OCI-LY3 (cell line): Measurements from ENCODE around the gene GALNT14.

Experiments used
- H2AFZ ChIP-seq: fragments of 200-600, 300-600 bp; shearing (Covaris generic); 2 replicates; pipeline ENCODE4 v1.6.0; 2014; ENCODE audit warnings: antibody characterized with exemption, low read depth, low read length
- H3K27ac ChIP-seq: fragments of 200-600, 300-600 bp; sonication (generic); 2 replicates; pipeline ENCODE4 v1.5.1; 2014; ENCODE audit warnings: mild to moderate bottlenecking, low read length, moderate library complexity, mixed read lengths
- H3K27me3 ChIP-seq: fragments of 200-600, 300-600 bp; sonication (generic); 2 replicates; pipeline ENCODE4 v1.6.1; 2014; ENCODE audit warnings: low read depth, low read length, mixed read lengths
- H3K36me3 ChIP-seq: fragments of 200-600, 300-600 bp; sonication (generic); replicated peaks from 2 replicates; pipeline ENCODE3; 2014; ENCODE audit warnings: low read depth, low read length, mixed read lengths
- H3K4me1 ChIP-seq: fragments of 300-600, 200-600 bp; sonication (generic); 2 replicates; pipeline ENCODE4 v1.6.1; 2014; ENCODE audit warnings: low read length, mixed read lengths
- H3K4me2 ChIP-seq: fragments of 200-600, 300-600 bp; sonication (generic); 2 replicates; pipeline ENCODE4 v1.6.1; 2014; ENCODE audit warnings: low read length, mixed read lengths
- H3K4me3 ChIP-seq: fragments of 300-600, 200-600 bp; sonication (generic); 2 replicates; pipeline ENCODE4 v1.5.1; 2014; ENCODE audit warnings: antibody characterized with exemption, mild to moderate bottlenecking, low read length, moderate library complexity
- H3K79me2 ChIP-seq: fragments of 300-600, 200-600 bp; shearing (Covaris generic); 2 replicates; pipeline ENCODE4 v1.6.1; 2014; ENCODE audit warnings: mild to moderate bottlenecking, low read length, mixed read lengths
- H3K9ac ChIP-seq: fragments of 300-600, 200-600 bp; shearing (Covaris generic); 2 replicates; pipeline ENCODE4 v1.6.0; 2014; ENCODE audit warnings: mild to moderate bottlenecking, low read length, moderate library complexity
- H3K9me3 ChIP-seq: fragments of 200-600, 300-600 bp; shearing (Covaris generic); 2 replicates; pipeline ENCODE4 v1.6.1; 2014; ENCODE audit warnings: low read length, mixed read lengths; ENCODE audit not compliant: insufficient read depth
- H4K20me1 ChIP-seq: fragments of 200-600, 300-600 bp; sonication (generic); 2 replicates; pipeline ENCODE4 v1.6.1; 2016; ENCODE audit warnings: low read length, mixed read lengths; ENCODE audit not compliant: insufficient read depth
- EZH2phosphoT487 ChIP-seq: fragments of 200-600 bp; shearing (Covaris generic); IDR thresholded peaks from 2 replicates; pipeline ENCODE4 v1.6.1; 2018; ENCODE audit warnings: antibody characterized with exemption, mixed run types, low read depth
- TF ChIP-seq, protein P1 (sequence below): fragments of 200-600, 300-600 bp; sonication (generic); IDR thresholded peaks from 2 replicates; pipeline ENCODE4 v1.5.1; 2014; ENCODE audit warnings: antibody characterized with exemption, low read length, low read depth

GALNT14 gene

GRCh38 chr2:31088504-31089195 lies 49.6 kb downstream of the GALNT14 start:
- H3K4me1 ChIP-seq = no peaks in the 10 kb centered on the region
- no peak overlapping the region for H2AFZ ChIP-seq
- no peak overlapping the region for H3K4me2 ChIP-seq
- TF ChIP-seq EZH2phosphoT487 = no peak
- TF ChIP-seq, protein P1, sequence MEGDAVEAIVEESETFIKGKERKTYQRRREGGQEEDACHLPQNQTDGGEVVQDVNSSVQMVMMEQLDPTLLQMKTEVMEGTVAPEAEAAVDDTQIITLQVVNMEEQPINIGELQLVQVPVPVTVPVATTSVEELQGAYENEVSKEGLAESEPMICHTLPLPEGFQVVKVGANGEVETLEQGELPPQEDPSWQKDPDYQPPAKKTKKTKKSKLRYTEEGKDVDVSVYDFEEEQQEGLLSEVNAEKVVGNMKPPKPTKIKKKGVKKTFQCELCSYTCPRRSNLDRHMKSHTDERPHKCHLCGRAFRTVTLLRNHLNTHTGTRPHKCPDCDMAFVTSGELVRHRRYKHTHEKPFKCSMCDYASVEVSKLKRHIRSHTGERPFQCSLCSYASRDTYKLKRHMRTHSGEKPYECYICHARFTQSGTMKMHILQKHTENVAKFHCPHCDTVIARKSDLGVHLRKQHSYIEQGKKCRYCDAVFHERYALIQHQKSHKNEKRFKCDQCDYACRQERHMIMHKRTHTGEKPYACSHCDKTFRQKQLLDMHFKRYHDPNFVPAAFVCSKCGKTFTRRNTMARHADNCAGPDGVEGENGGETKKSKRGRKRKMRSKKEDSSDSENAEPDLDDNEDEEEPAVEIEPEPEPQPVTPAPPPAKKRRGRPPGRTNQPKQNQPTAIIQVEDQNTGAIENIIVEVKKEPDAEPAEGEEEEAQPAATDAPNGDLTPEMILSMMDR = no peak
- H3K27ac ChIP-seq = no peak overlapping the region
- no peaks in the 10 kb centered on the region for H3K27me3 ChIP-seq
- peaks cover 34% of the 10 kb centered on the region for H3K36me3 ChIP-seq
- H4K20me1 ChIP-seq = peaks cover 89% of the 10 kb centered on the region
- H3K79me2 ChIP-seq = peaks cover 96% of the 10 kb centered on the region
- no peak overlapping the region for H3K4me3 ChIP-seq
- no peaks in the 10 kb centered on the region for H3K9me3 ChIP-seq
- no peak overlapping the region for H3K9ac ChIP-seq

DNA sequence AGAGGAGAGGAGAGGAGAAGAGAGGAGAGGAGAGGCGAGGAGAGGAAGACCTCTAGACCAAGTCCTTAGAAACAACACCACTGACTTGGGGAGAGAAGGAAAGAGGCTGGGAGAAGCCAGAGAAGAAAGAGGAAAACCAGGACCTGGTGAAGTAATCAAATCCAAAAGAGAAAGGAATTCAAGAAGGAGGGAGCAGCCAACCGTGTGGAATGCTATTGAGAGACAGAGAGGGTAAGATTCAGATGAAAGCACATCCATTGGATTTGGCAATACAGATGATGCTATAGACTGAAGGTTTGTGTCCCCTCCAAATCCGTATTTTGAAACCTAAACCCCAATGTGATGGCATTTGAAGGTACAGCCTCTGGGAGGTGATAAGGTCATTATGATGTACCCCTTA lies 50.7 kb downstream of the GALNT14 start:
- no peak overlapping the region for H3K27ac ChIP-seq
- H3K4me1 ChIP-seq = no peaks in the 10 kb centered on the region
- H3K36me3 ChIP-seq = peaks cover 32% of the 10 kb centered on the region
- no peaks in the 10 kb centered on the region for H3K9me3 ChIP-seq
- no peak overlapping the region for H3K9ac ChIP-seq
- no peak overlapping the region for H3K4me3 ChIP-seq
- no peak for TF ChIP-seq EZH2phosphoT487
- peaks cover 85% of the 10 kb centered on the region for H4K20me1 ChIP-seq
- H3K4me2 ChIP-seq = no peak overlapping the region
- no peaks in the 10 kb centered on the region for H3K27me3 ChIP-seq
- H3K79me2 ChIP-seq = peaks cover 93% of the 10 kb centered on the region
- no peak overlapping the region for H2AFZ ChIP-seq

DNA sequence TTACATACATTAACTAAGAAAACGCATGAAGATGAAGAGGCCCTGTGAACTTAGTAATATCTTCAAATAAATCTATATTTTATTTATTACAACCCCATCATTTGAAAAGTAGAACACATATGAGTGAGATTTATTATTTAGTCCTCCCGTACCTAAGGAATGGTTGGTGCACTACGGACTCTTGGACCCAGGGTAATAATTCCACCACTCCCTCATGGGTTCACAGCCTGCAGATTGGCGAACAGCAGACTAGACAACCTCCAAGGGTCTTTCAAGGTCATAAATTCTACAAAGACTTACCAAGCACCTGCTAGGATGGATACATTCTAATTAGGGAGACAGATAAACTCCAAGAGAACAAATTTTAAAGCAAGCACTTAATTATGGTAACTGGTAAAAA lies 51.6 kb downstream of the GALNT14 start:
- Histone ChIP-seq H3K4me1 (no peaks in the 10 kb centered on the region), H3K4me3 (no peak overlapping the region), H4K20me1 (peaks cover 87% of the 10 kb centered on the region), H3K79me2 (peaks cover 94% of the 10 kb centered on the region), H3K36me3 (peaks cover 40% of the 10 kb centered on the region), H3K4me2 (no peak overlapping the region), H3K9me3 (no peaks in the 10 kb centered on the region), H2AFZ (no peak overlapping the region), H3K27ac (no peak overlapping the region), H3K9ac (no peak overlapping the region), H3K27me3 (no peaks in the 10 kb centered on the region)
- TF ChIP-seq, protein P1 = no peak
- no peak for TF ChIP-seq EZH2phosphoT487

DNA sequence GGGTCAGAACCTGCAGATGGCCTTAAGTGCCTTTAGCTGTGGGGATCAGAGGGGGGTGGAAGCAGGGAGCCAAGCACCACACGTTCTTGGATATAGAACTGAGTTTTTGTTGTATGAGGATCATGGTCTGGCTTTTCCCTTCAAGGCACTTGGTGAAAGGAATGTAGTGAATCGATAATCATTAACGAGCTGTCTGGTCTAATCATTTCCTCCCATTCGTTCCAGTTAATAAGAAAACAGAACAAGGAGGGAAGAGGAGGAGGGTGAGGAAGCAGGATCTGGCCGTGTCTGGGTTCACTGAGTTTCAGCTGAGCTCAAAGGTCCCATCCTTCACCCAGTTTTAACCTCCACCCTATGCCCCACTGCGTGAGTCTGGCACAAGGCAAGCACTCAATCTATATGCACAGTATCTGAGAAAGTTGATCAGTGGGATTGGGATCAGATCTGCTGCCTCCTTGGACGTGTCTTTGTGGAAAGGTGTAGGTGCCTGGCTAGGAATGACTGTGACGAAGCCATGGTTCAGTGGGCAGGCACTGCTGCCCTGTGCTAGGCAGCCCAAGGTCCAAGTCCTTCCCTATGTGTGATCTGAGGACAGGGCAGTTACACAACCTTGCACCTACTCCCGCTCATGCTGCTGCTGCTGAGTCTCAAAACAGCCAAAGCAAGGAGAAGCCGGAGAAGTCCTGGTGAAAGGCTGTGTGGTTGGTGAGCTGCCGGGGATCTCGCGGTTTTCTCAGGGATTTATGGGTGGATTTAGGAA lies 54.8 kb downstream of the GALNT14 start:
- Histone ChIP-seq H3K36me3 (peaks cover 45% of the 10 kb centered on the region), H2AFZ (no peak overlapping the region), H3K27ac (no peak overlapping the region), H3K9me3 (no peaks in the 10 kb centered on the region), H3K27me3 (no peaks in the 10 kb centered on the region), H3K4me2 (no peak overlapping the region), H3K4me1 (0 out of 2 replicates have a peak, but pooled peaks cover 3% of the 10 kb centered on the region), H3K79me2 (peaks cover 95% of the 10 kb centered on the region), H3K9ac (no peak overlapping the region), H4K20me1 (peaks cover 92% of the 10 kb centered on the region), H3K4me3 (no peak overlapping the region)
- TF ChIP-seq EZH2phosphoT487 = no peak
- TF ChIP-seq, protein P1 = no peak
